Thoracic aorta (tissue), 2 donors: ENCODE results near the gene CIART. TPM values are rescaled to one million over a fixed set of nuclear protein-coding genes. Genes with fewer than 3 reads are reported as not detected.

Source experiments
- ATAC-seq: fragments of 150-250 bp; one replicate; pipeline ENCODE4 v1.8.0; 2017; ENCODE audit warnings: low read depth; ENCODE audit not compliant: insufficient number of reproducible peaks, low FRiP score
- DNase-seq: peaks from one replicate; pipeline ENCODE4 v3.0.0-alpha.2; 2020; ENCODE audit warnings: low spot score
- H3K27ac ChIP-seq, 2 donors: fragments of 200-600 bp; sonication (generic); 1 replicate in 1 of 2; 2 replicates in 1 of 2; pipeline ENCODE4 v1.5.1; 2016; ENCODE audit warnings: mild to moderate bottlenecking in 2 of 2, moderate library complexity in 2 of 2
- H3K27me3 ChIP-seq: fragments of 200-600 bp; sonication (generic); replicated peaks from 2 replicates; pipeline ENCODE4 v1.6.0; 2016; ENCODE audit warnings: mild to moderate bottlenecking; ENCODE audit not compliant: insufficient read depth
- H3K36me3 ChIP-seq: fragments of 200-600 bp; sonication (generic); one replicate; pipeline ENCODE4 v1.5.1; 2016
- H3K4me1 ChIP-seq, 2 donors: fragments of 200-600 bp; sonication (generic); 1 replicate in 1 of 2; 2 replicates in 1 of 2; pipeline versions ENCODE4 v1.5.1 to v1.6.0; 2016; ENCODE audit warnings: low read depth in 2 of 2, mild to moderate bottlenecking in 1 of 2; ENCODE audit not compliant: control insufficient read depth in 1 of 2
- H3K4me3 ChIP-seq: fragments of 200-600 bp; sonication (generic); 2 replicates; pipeline ENCODE4 v1.5.1; 2016; ENCODE audit warnings: mild to moderate bottlenecking
- H3K9me3 ChIP-seq: fragments of 200-600 bp; sonication (generic); 2 replicates; pipeline ENCODE4 v1.5.1; 2016
- CTCF ChIP-seq: fragments of 200-600 bp; sonication (generic); IDR thresholded peaks from one replicate; pipeline ENCODE4 v1.5.1; 2019; ENCODE audit warnings: antibody characterized with exemption
- total RNA-seq, 2 donors: library from RNA; depleted of rRNA; stranded (reverse); fragments of >200 nt; gene quantifications; one replicate each; pipeline versions ENCODE4 v1.1.0 to v1.2.3, GENCODE V29; 2016

Gene CIART
- total RNA-seq, 2 donors from 2014 or later = 5.2 to 9.7 TPM

DNA sequence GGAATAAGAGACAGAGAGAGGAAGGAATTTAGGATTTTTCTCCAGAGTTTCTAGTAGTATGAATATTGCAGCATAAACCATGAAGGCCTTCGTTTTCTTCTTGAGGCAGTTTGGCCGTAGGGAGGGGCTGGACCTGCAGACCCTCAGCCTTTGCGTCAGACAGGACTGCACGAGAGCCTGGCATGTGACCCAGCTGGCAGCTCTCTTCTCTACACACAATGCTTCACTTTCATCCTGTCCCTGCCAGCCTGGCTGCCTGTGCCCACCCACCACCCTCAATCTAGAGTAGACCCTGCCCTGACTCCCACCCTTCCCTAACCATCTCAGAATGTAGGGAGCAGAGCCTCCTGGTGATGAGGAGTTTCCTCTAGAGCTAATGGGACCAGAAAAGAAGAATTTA, 23.1 kb upstream of the CIART start:
- no peak overlapping the region for H3K4me3 ChIP-seq
- no peak overlapping the region for H3K27ac ChIP-seq
- TF ChIP-seq CTCF = no peak
- H3K4me1 ChIP-seq = peaks cover 9 to 10% of the 10 kb centered on the region in 2 donors
- H3K36me3 ChIP-seq = peaks cover 2% of the 10 kb centered on the region
- no peaks in the 10 kb centered on the region for H3K9me3 ChIP-seq
- no peak for DNase-seq
- no peaks in the 10 kb centered on the region for H3K27me3 ChIP-seq
- no peak for ATAC-seq

GRCh38 chr1:150259758-150260669, 22.3 kb upstream of the CIART start:
- Histone ChIP-seq H3K4me1 (peaks cover 9 to 10% of the 10 kb centered on the region in 2 donors), H3K9me3 (no peaks in the 10 kb centered on the region), H3K4me3 (no peak overlapping the region), H3K27me3 (no peaks in the 10 kb centered on the region), H3K27ac (no peak overlapping the region), H3K36me3 (peaks cover 7% of the 10 kb centered on the region)
- no peak for ATAC-seq
- TF ChIP-seq CTCF = no peak
- DNase-seq = no peak

GRCh38 chr1:150261367-150261766, 21.0 kb upstream of the CIART start:
- no peak for DNase-seq
- no peaks in the 10 kb centered on the region for H3K27me3 ChIP-seq
- H3K4me3 ChIP-seq = no peak overlapping the region
- peaks cover 5 to 6% of the 10 kb centered on the region in 2 donors for H3K4me1 ChIP-seq
- peaks cover 17% of the 10 kb centered on the region for H3K36me3 ChIP-seq
- H3K27ac ChIP-seq = no peak overlapping the region
- ATAC-seq = no peak
- H3K9me3 ChIP-seq = no peaks in the 10 kb centered on the region
- TF ChIP-seq CTCF = no peak

GRCh38 chr1:150262388-150263320, 19.7 kb upstream of the CIART start:
- no peak for DNase-seq
- no peak overlapping the region for H3K27ac ChIP-seq

More at GRCh38 chr1:150262388-150263320, 19.7 kb upstream of the CIART start:
- H3K36me3 ChIP-seq = peaks cover 26% of the 10 kb centered on the region
- no peak overlapping the region for H3K4me3 ChIP-seq
- no peaks in the 10 kb centered on the region for H3K27me3 ChIP-seq
- no peak for TF ChIP-seq CTCF
- H3K9me3 ChIP-seq = no peaks in the 10 kb centered on the region
- H3K4me1 ChIP-seq = peaks cover 3 to 9% of the 10 kb centered on the region in 2 donors
- no peak for ATAC-seq
